HEK293 (cell line): ENCODE measurements around the gene SPEG.

Experiments used
- CTCF ChIA-PET: fragments of 350-600 bp; formaldehyde crosslinking; extraction: SDS; loops from one replicate; lab custom pipeline; 2021; ENCODE audit warnings: antibody characterized with exemption; lab: Yijun Ruan, JAX
- POLR2A ChIA-PET: fragments of 300-600 bp; formaldehyde crosslinking; extraction: SDS; loops from one replicate; lab custom pipeline; 2020; ENCODE audit warnings: antibody characterized with exemption, inconsistent platforms; lab: Yijun Ruan, JAX
- H3K27ac ChIP-seq: fragments of 200-500 bp; sonication (Bioruptor generic); 2 replicates; pipeline ENCODE4 v1.5.1; 2014; ENCODE audit warnings: low read depth, low read length, control low read depth, inconsistent platforms; ENCODE audit errors: extremely low read depth
- H3K36me3 ChIP-seq, 2 experiments: fragments of 200-500 bp in 1 of 2; sonication (Bioruptor generic) in 1 of 2; 1 replicate in 1 of 2; 2 replicates in 1 of 2; pipeline ENCODE4 v1.5.1; 2014 to 2017; ENCODE audit warnings: inconsistent platforms in 2 of 2, low read length in 2 of 2; ENCODE audit not compliant: control insufficient read depth in 2 of 2, insufficient read depth in 1 of 2
- H3K4me1 ChIP-seq: fragments of 200-500 bp; sonication (Bioruptor generic); 2 replicates; pipeline ENCODE4 v1.5.1; 2014; ENCODE audit warnings: mild to moderate bottlenecking, low read length, inconsistent platforms; ENCODE audit not compliant: control insufficient read depth, insufficient read depth
- H3K4me3 ChIP-seq: 2 replicates; pipeline ENCODE4 v1.5.1; 2011; ENCODE audit warnings: low read depth, mild to moderate bottlenecking, control low read depth, low read length, moderate library complexity
- H3K9me3 ChIP-seq: fragments of 200-500 bp; sonication (Bioruptor generic); 2 replicates; pipeline ENCODE4 v1.5.1; 2014; ENCODE audit warnings: low read depth, low read length, inconsistent platforms; ENCODE audit not compliant: control insufficient read depth, insufficient read depth
- GLIS1 ChIP-seq: fragments of 450-650 bp; formaldehyde crosslinking; IDR thresholded peaks from 2 replicates; pipeline ENCODE4 v1.5.1; 2016; ENCODE audit warnings: missing biosample characterization, missing genetic modification characterization
- OVOL3 ChIP-seq: fragments of 450-650 bp; formaldehyde crosslinking; IDR thresholded peaks from 2 replicates; pipeline ENCODE4 v1.5.1; 2016; ENCODE audit warnings: missing biosample characterization, missing genetic modification characterization
- SCRT1 ChIP-seq: fragments of 450-650 bp; formaldehyde crosslinking; IDR thresholded peaks from 2 replicates; pipeline ENCODE4 v1.5.1; 2016; ENCODE audit warnings: missing biosample characterization, missing genetic modification characterization, borderline replicate concordance
- SP7 ChIP-seq: fragments of 450-650 bp; formaldehyde crosslinking; IDR thresholded peaks from 2 replicates; pipeline ENCODE4 v1.5.1; 2016; ENCODE audit warnings: missing biosample characterization, missing genetic modification characterization
- ZNF10 ChIP-seq: fragments of 450-650 bp; formaldehyde crosslinking; IDR thresholded peaks from 2 replicates; pipeline ENCODE4 v1.5.1; 2017; ENCODE audit warnings: missing biosample characterization, missing genetic modification characterization
- ZNF391 ChIP-seq: fragments of 450-650 bp; formaldehyde crosslinking; IDR thresholded peaks from 2 replicates; pipeline ENCODE4 v1.5.1; 2016; ENCODE audit warnings: low read depth, missing biosample characterization, missing genetic modification characterization, borderline replicate concordance
- ZNF394 ChIP-seq: fragments of 450-650 bp; formaldehyde crosslinking; IDR thresholded peaks from 2 replicates; pipeline ENCODE4 v1.5.1; 2016; ENCODE audit warnings: missing biosample characterization, missing genetic modification characterization, mild to moderate bottlenecking, moderate library complexity, borderline replicate concordance
- ZNF426 ChIP-seq: fragments of 450-650 bp; formaldehyde crosslinking; IDR thresholded peaks from 2 replicates; pipeline ENCODE4 v1.5.1; 2017; ENCODE audit warnings: missing biosample characterization, missing genetic modification characterization, mild to moderate bottlenecking, inconsistent platforms, moderate library complexity
- ZNF433 ChIP-seq: fragments of 450-650 bp; formaldehyde crosslinking; IDR thresholded peaks from 2 replicates; pipeline ENCODE4 v1.5.1; 2016; ENCODE audit warnings: missing biosample characterization, missing genetic modification characterization, low read depth
- ZNF501 ChIP-seq: fragments of 450-650 bp; formaldehyde crosslinking; IDR thresholded peaks from 2 replicates; pipeline ENCODE4 v1.5.1; 2016; ENCODE audit warnings: missing biosample characterization, missing genetic modification characterization
- ZNF555 ChIP-seq: fragments of 450-650 bp; formaldehyde crosslinking; conservative IDR thresholded peaks from 2 replicates; pipeline ENCODE4 v1.5.1; 2017; ENCODE audit warnings: missing biosample characterization, mild to moderate bottlenecking, missing genetic modification characterization, inconsistent platforms
- ZNF596 ChIP-seq: fragments of 450-650 bp; IDR thresholded peaks from 2 replicates; pipeline ENCODE4 v1.5.0; 2018; ENCODE audit warnings: missing biosample characterization, mild to moderate bottlenecking, missing genetic modification characterization, moderate library complexity
- ZNF747 ChIP-seq: fragments of 450-650 bp; formaldehyde crosslinking; IDR thresholded peaks from 2 replicates; pipeline ENCODE4 v1.5.1; 2016; ENCODE audit warnings: missing biosample characterization, missing genetic modification characterization
- ZNF785 ChIP-seq: fragments of 450-650 bp; formaldehyde crosslinking; IDR thresholded peaks from 2 replicates; pipeline ENCODE4 v1.5.1; 2016; ENCODE audit warnings: missing biosample characterization, missing genetic modification characterization
- TF ChIP-seq, protein P1 (sequence below): fragments of 450-650 bp; formaldehyde crosslinking; IDR thresholded peaks from 2 replicates; pipeline ENCODE4 v1.5.1; 2016; ENCODE audit warnings: missing biosample characterization, missing genetic modification characterization
- TF ChIP-seq, protein P2 (sequence below): fragments of 450-650 bp; formaldehyde crosslinking; IDR thresholded peaks from 2 replicates; pipeline ENCODE4 v1.5.1; 2016; ENCODE audit warnings: missing biosample characterization, missing genetic modification characterization
- TF ChIP-seq, protein P3 (sequence below): fragments of 450-650 bp; formaldehyde crosslinking; IDR thresholded peaks from 2 replicates; pipeline ENCODE4 v1.5.1; 2016; ENCODE audit warnings: missing biosample characterization, missing genetic modification characterization

Gene SPEG

DNA sequence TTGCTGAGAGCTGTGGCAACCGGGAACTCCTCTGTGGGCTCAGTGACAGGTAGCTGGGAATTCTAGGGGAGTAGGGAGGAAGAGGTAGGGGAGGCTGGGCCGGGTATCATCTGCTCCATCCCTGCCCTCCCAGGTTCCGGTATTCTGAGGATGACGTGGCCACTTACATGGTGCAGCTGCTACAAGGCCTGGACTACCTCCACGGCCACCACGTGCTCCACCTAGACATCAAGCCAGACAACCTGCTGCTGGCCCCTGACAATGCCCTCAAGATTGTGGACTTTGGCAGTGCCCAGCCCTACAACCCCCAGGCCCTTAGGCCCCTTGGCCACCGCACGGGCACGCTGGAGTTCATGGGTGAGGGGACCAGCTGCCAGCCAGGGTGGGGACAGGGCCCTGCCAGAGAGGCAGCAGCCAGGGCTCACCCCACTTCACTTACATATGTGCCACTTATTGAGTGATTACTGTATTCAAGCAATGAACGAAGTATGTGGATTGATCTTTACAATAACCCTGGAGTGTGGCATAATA is 56.0 kb downstream of the SPEG start:
- H3K36me3 ChIP-seq: no peaks in the 10 kb centered on the region
- CTCF ChIA-PET: interaction anchor here (0.5 to 11.4 kb wide), 5 partner anchors 11 to 88 kb away, joined by 4 to 252 read pairs (median 8); no protein-coding TSS in a partner anchor
- H3K4me3 ChIP-seq: no peak overlapping the region
- TF ChIP-seq ZNF394 (tag by site-specific recombination): no peak
- TF ChIP-seq ZNF391: no peak
- TF ChIP-seq ZNF10 (tag by site-specific recombination): no peak
- no peak for TF ChIP-seq ZNF501 (tag by site-specific recombination)
- TF ChIP-seq ZNF596: no peak
- H3K4me1 ChIP-seq: peaks cover 2% of the 10 kb centered on the region; the same call in 1 of the 2 replicates
- H3K9me3 ChIP-seq: no peaks in the 10 kb centered on the region
- POLR2A ChIA-PET: no interaction called here
- no peak overlapping the region for H3K27ac ChIP-seq

DNA sequence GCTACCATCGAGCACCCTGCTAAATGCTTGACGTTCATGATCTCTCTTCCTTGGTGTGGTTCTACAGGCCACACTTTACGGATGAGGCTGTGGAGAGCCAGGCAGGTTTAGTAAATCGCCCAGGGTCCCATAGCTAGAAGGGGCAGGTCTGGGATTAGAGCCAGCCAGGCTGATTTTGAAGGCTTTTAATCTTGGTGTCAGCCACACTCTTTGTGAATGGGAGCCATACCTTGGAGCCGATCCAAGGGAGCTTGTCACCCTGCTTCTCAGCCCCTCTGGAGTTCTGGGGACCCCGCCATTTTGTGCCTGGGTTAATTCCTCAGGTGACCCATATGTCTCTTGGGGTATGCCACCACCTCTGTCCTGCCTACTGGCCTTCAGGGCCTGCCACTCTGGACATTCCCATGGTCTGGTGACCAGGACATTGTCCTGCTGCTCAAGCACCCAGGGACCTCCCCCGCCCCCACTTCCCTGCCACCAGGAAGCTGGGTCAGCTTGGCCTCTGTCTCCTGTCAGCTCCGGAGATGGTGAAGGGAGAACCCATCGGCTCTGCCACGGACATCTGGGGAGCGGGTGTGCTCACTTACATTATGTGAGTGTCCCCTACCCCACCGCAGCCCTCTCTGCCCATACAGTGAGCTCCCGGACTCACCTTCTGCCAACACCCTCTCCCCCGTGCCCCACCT is 56.8 kb downstream of the SPEG start:
- POLR2A ChIA-PET: no interaction called here

DNA sequence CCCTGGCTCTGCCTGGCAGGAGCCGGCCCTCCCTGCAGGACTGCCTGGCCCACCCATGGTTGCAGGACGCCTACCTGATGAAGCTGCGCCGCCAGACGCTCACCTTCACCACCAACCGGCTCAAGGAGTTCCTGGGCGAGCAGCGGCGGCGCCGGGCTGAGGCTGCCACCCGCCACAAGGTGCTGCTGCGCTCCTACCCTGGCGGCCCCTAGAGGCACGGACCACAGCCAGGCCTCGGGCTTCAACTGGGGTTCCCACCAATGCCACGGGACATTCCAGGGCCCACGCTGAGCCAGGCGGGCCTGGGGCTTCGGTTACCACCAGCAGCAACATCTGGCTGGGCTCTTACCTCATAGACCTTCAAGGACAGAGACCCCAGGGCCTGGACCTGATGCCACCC is 57.9 kb downstream of the SPEG start:
- Histone ChIP-seq H3K4me3 (no peak overlapping the region), H3K4me1 (peaks cover 3% of the 10 kb centered on the region; the same call in 1 of the 2 replicates), H3K9me3 (no peaks in the 10 kb centered on the region), H3K36me3 (no peaks in the 10 kb centered on the region), H3K27ac (no peak overlapping the region)
- TF ChIP-seq ZNF555 (tag by site-specific recombination) (no peak), SP7 (tag by site-specific recombination) (no peak)
- TF ChIP-seq, protein P1, sequence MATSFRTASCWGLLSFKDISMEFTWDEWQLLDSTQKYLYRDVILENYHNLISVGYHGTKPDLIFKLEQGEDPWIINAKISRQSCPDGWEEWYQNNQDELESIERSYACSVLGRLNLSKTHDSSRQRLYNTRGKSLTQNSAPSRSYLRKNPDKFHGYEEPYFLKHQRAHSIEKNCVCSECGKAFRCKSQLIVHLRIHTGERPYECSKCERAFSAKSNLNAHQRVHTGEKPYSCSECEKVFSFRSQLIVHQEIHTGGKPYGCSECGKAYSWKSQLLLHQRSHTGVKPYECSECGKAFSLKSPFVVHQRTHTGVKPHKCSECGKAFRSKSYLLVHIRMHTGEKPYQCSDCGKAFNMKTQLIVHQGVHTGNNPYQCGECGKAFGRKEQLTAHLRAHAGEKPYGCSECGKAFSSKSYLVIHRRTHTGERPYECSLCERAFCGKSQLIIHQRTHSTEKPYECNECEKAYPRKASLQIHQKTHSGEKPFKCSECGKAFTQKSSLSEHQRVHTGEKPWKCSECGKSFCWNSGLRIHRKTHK (tag by site-specific recombination): no peak
- TF ChIP-seq, protein P2, sequence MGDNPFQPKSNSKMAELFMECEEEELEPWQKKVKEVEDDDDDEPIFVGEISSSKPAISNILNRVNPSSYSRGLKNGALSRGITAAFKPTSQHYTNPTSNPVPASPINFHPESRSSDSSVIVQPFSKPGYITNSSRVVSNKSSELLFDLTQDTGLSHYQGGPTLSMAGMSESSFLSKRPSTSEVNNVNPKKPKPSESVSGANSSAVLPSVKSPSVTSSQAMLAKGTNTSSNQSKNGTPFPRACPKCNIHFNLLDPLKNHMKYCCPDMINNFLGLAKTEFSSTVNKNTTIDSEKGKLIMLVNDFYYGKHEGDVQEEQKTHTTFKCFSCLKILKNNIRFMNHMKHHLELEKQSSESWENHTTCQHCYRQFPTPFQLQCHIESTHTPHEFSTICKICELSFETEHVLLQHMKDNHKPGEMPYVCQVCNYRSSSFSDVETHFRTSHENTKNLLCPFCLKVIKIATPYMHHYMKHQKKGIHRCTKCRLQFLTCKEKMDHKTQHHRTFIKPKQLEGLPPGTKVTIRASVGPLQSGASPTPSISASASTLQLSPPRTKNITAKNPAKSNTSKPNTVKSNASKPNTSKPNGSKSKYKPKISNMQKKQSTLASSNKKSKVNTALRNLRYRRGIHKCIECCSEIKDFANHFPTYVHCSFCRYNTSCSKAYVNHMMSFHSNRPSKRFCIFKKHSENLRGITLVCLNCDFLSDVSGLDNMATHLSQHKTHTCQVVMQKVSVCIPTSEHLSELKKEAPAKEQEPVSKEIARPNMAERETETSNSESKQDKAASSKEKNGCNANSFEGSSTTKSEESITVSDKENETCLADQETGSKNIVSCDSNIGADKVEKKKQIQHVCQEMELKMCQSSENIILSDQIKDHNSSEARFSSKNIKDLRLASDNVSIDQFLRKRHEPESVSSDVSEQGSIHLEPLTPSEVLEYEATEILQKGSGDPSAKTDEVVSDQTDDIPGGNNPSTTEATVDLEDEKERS (tag by site-specific recombination): no peak
- ChIA-PET POLR2A (no interaction called here), CTCF (interaction anchor here (0.7 to 11.4 kb wide), 4 partner anchors 13 to 103 kb away, joined by 3 to 252 read pairs (median 50); no protein-coding TSS in a partner anchor)

More for the DNA sequence above, 56.8 kb downstream of the SPEG start:
- TF ChIP-seq ZNF747 (tag by site-specific recombination) (no peak), ZNF426 (tag by site-specific recombination) (no peak), ZNF433 (no peak), SCRT1 (tag by site-specific recombination) (no peak), ZNF785 (no peak), GLIS1 (tag by site-specific recombination) (no peak), OVOL3 (tag by site-specific recombination) (no peak)
- TF ChIP-seq, protein P3, sequence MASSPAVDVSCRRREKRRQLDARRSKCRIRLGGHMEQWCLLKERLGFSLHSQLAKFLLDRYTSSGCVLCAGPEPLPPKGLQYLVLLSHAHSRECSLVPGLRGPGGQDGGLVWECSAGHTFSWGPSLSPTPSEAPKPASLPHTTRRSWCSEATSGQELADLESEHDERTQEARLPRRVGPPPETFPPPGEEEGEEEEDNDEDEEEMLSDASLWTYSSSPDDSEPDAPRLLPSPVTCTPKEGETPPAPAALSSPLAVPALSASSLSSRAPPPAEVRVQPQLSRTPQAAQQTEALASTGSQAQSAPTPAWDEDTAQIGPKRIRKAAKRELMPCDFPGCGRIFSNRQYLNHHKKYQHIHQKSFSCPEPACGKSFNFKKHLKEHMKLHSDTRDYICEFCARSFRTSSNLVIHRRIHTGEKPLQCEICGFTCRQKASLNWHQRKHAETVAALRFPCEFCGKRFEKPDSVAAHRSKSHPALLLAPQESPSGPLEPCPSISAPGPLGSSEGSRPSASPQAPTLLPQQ (tag by site-specific recombination): no peak
- Histone ChIP-seq H3K36me3 (no peaks in the 10 kb centered on the region), H3K9me3 (no peaks in the 10 kb centered on the region), H3K4me1 (peaks cover 3% of the 10 kb centered on the region; the same call in 1 of the 2 replicates), H3K4me3 (no peak overlapping the region), H3K27ac (no peak overlapping the region)
- CTCF ChIA-PET: interaction anchor here (0.5 to 11.4 kb wide), 7 partner anchors 12 to 102 kb away, joined by 3 to 252 read pairs (median 4); no protein-coding TSS in a partner anchor
